Diencephalon (tissue), 1 donor: ENCODE data around the gene SP7. TPM values are rescaled to one million over a fixed set of nuclear protein-coding genes. Genes with fewer than 3 reads are reported as not detected.

Experiments
- total RNA-seq: library from RNA; depleted of rRNA; stranded (reverse); fragments of >200 nt; gene quantifications from one replicate; pipeline ENCODE4 v1.2.3, GENCODE V29; 2014

Gene SP7
- not detected for total RNA-seq

GRCh38 chr12:53336181-53336681, at the start of gene SP7:
Gene SP7 (minus strand): TSS chr12:53336354. CDS start chr12:53335646, 708 bp downstream.

GRCh38 chr12:53380104-53380793, 44.1 kb upstream of the SP7 start, which contains the start of gene SP1:
Gene SP1 (plus strand): TSS chr12:53380176. CDS start chr12:53380292, 116 bp downstream.

GRCh38 chr12:53299454-53300180, 36.5 kb downstream of the SP7 start, which contains the start of gene MYG1:
Gene MYG1 (plus strand): TSS chr12:53299695. CDS start chr12:53299738, 43 bp downstream.

GRCh38 chr12:53295070-53295890, 40.9 kb downstream of the SP7 start, which contains the start of gene PFDN5:
Gene PFDN5 (plus strand): TSS chr12:53295542. CDS start chr12:53295568, 26 bp downstream.

Other genes starting within 250 kb of the SP7 start
- gene IGFBP6, start 238.7 kb downstream of the SP7 start, total RNA-seq = 12.7 TPM
- gene SOAT2, start 232.9 kb downstream of the SP7 start, total RNA-seq = not detected
- gene ZNF740, start 155.6 kb downstream of the SP7 start, total RNA-seq = 17.8 TPM
- 16.6 TPM for gene CSAD, start 155.4 kb downstream of the SP7 start, total RNA-seq
- gene ITGB7, start 129.1 kb downstream of the SP7 start, total RNA-seq = 0.46 TPM
- 2.1 TPM for gene RARG, start 104.1 kb downstream of the SP7 start, total RNA-seq
- gene ESPL1, start 68.1 kb downstream of the SP7 start, total RNA-seq = 2.5 TPM
- gene PFDN5, start 40.8 kb downstream of the SP7 start, total RNA-seq = 522 TPM
- gene MYG1, start 36.7 kb downstream of the SP7 start, total RNA-seq = 41.5 TPM
- 29.5 TPM for gene AAAS, start 14.7 kb downstream of the SP7 start, total RNA-seq
- gene SP1, start 43.8 kb upstream of the SP7 start, total RNA-seq = 20.3 TPM
- not detected for gene AMHR2, start 87.5 kb upstream of the SP7 start, total RNA-seq
- gene PRR13, start 105.4 kb upstream of the SP7 start, total RNA-seq = 6.0 TPM
- 246 TPM for gene PCBP2, start 115.7 kb upstream of the SP7 start, total RNA-seq
- 32.5 TPM for gene MAP3K12, start 163.1 kb upstream of the SP7 start, total RNA-seq
- 24.7 TPM for gene TARBP2, start 164.9 kb upstream of the SP7 start, total RNA-seq
- 1.2 TPM for gene NPFF, start 171.1 kb upstream of the SP7 start, total RNA-seq